Kidney (tissue), 14 donors: ENCODE data around the gene MUC5AC. TPM values are rescaled to one million over a fixed set of nuclear protein-coding genes. Genes with fewer than 3 reads are reported as not detected.

ENCODE experiments used
- DNase-seq, 5 donors: peaks; one replicate each; pipeline ENCODE4 v3.0.0-alpha.2; 2013 to 2020
- FAIRE-seq: peaks from 2 replicates; lab custom pipeline; 2012; peaks lifted over from hg19 to GRCh38; lab: Jason Lieb, UNC
- H3K27ac ChIP-seq, 2 donors: one replicate each; pipeline ENCODE4 v1.7.0; 2013; ENCODE audit warnings: low read depth in 2 of 2, low read length in 2 of 2, inconsistent platforms in 1 of 2
- H3K27me3 ChIP-seq: one replicate; pipeline ENCODE4 v1.7.1; 2013; ENCODE audit warnings: low read length, inconsistent platforms; ENCODE audit not compliant: control insufficient read depth, insufficient read depth
- H3K36me3 ChIP-seq, 3 donors: one replicate each; pipeline versions ENCODE4 v1.7.0 to v1.7.1; 2013; ENCODE audit warnings: low read length in 3 of 3, control low read depth in 1 of 3, inconsistent platforms in 1 of 3; ENCODE audit not compliant: insufficient read depth in 3 of 3, control insufficient read depth in 2 of 3
- H3K4me1 ChIP-seq, 3 donors: one replicate each; pipeline versions ENCODE4 v1.7.0 to v1.7.1; 2013; ENCODE audit warnings: low read length in 3 of 3, inconsistent platforms in 1 of 3, low read depth in 1 of 3; ENCODE audit not compliant: control insufficient read depth in 2 of 3, insufficient read depth in 2 of 3
- H3K4me3 ChIP-seq, 3 donors: one replicate each; pipeline versions ENCODE4 v1.7.0 to v1.8.1; 2013; ENCODE audit warnings: low read length in 3 of 3, control low read depth in 1 of 3, inconsistent platforms in 1 of 3
- H3K9ac ChIP-seq, 3 donors: one replicate each; pipeline versions ENCODE4 v1.7.0 to v1.7.1; 2013; ENCODE audit warnings: low read length in 3 of 3, control low read depth in 1 of 3, inconsistent platforms in 1 of 3
- H3K9me3 ChIP-seq, 3 donors: one replicate each; pipeline versions ENCODE4 v1.7.0 to v1.7.1; 2013; ENCODE audit warnings: low read length in 3 of 3, control low read depth in 1 of 3, inconsistent platforms in 1 of 3; ENCODE audit not compliant: control insufficient read depth in 2 of 3, insufficient read depth in 1 of 3
- CTCF ChIP-seq: IDR thresholded peaks from 3 replicates; pipeline ENCODE4 v1.5.1; 2012; ENCODE audit warnings: mild to moderate bottlenecking, moderate library complexity, borderline replicate concordance; ENCODE audit not compliant: insufficient read depth; ENCODE audit errors: extremely low read depth
- intact Hi-C: fragments of 100-400 bp; cut with DNase I; formaldehyde crosslinking; loops from one replicate; pipeline ENCODE4 v1.11.1; 2022
- polyA plus RNA-seq: library from polyadenylated mRNA; stranded (reverse); fragments of 350-450 nt; fragmentation: Illumina TruSeq; extraction: RNeasy Lipid Tissue Mini Kit (QIAGEN cat#74804); gene quantifications from one replicate; pipeline ENCODE4 v1.2.3, GENCODE V29; 2014; ENCODE audit warnings: low read depth, low replicate concordance; ENCODE audit not compliant: insufficient read depth
- total RNA-seq: library from RNA; stranded (reverse); fragmentation: NEBNext Ultra II Directional; extraction: Animal tissue kit (Norgen Biotek cat#: 25700); gene quantifications from one replicate; pipeline ENCODE4 v1.2.1, GENCODE V29; 2021
- donor health status: control.
- donor health status: control.
- donor health status: control.
- donor health status: control.
- donor health status: control.
- donor health status: DM: yes; HTN: yes; CAD: no.
- donor health status: Normal renal cell carcinoma (clear cell type).

The MUC5AC gene
- total and polyA plus RNA-seq, 2 donors from 2014 or later = 0.03 TPM; not detected in 1

- H3K27ac ChIP-seq = no peak overlapping the region
- intact Hi-C loops = no loop called here
- no peak overlapping the region for H3K9ac ChIP-seq
- H3K9me3 ChIP-seq = peaks cover 0 to 5% (median 0%) of the 10 kb centered on the region in 3 donors
- H3K27me3 ChIP-seq = peaks cover 2% of the 10 kb centered on the region
- no peak overlapping the region for H3K4me3 ChIP-seq
- no peak for TF ChIP-seq CTCF
- DNase-seq (peak in 3 of 5 donors; percentile 13 to 30 (median 29)), FAIRE-seq (no peak)
- peaks cover 0 to 3% (median 0%) of the 10 kb centered on the region in 3 donors for H3K36me3 ChIP-seq
- no peaks in the 10 kb centered on the region for H3K4me1 ChIP-seq
These were observed 6.9 kb upstream of the MUC5AC start for GRCh38 chr11:1150769-1151365.

- Histone ChIP-seq H3K27me3 (peaks cover 2% of the 10 kb centered on the region), H3K4me3 (no peak overlapping the region), H3K4me1 (no peaks in the 10 kb centered on the region), H3K36me3 (peaks cover 0 to 3% (median 0%) of the 10 kb centered on the region in 3 donors), H3K27ac (no peak overlapping the region), H3K9me3 (peaks cover 0 to 5% (median 0%) of the 10 kb centered on the region in 3 donors), H3K9ac (no peak overlapping the region)
- TF ChIP-seq CTCF = no peak
- FAIRE-seq = no peak
- DNase-seq = peak in 3 of 5 donors; percentile 8 to 73 (median 35)
- intact Hi-C loops = no loop called here
These were observed 6.1 kb upstream of the MUC5AC start for GRCh38 chr11:1151366-1152315.

- DNase-seq (peak in 2 of 5 donors; percentile 8 to 22), FAIRE-seq (no peak)
- Histone ChIP-seq H3K4me1 (no peaks in the 10 kb centered on the region), H3K9me3 (peaks cover 0 to 4% (median 0%) of the 10 kb centered on the region in 3 donors), H3K36me3 (peaks cover 0 to 3% (median 0%) of the 10 kb centered on the region in 3 donors), H3K4me3 (no peak overlapping the region), H3K27ac (no peak overlapping the region), H3K27me3 (peaks cover 2% of the 10 kb centered on the region), H3K9ac (no peak overlapping the region)
- intact Hi-C loops = no loop called here
- TF ChIP-seq CTCF = no peak
These were observed 5.2 kb upstream of the MUC5AC start for GRCh38 chr11:1152316-1153104.
